HL-60 (cell line): ENCODE results near the gene HORMAD2.
"Not testable (repeated sequence)": the region's sequence is repeated elsewhere in the genome, so short reads cannot be mapped to it uniquely, and the experiment has no call there.

Experiments used
- GABPA ChIP-seq: IDR thresholded peaks from 2 replicates; pipeline ENCODE4 v1.6.1; 2012; ENCODE audit warnings: low read depth
- POLR2AphosphoS5 ChIP-seq: IDR thresholded peaks from 2 replicates; pipeline ENCODE4 v1.6.1; 2012; ENCODE audit warnings: low read depth
- TF ChIP-seq, protein P1 (sequence below): IDR thresholded peaks from one replicate; pipeline ENCODE4 v1.5.1; 2011; ENCODE audit warnings: low read length, control low read depth, inconsistent platforms; ENCODE audit not compliant: insufficient read depth

DNA sequence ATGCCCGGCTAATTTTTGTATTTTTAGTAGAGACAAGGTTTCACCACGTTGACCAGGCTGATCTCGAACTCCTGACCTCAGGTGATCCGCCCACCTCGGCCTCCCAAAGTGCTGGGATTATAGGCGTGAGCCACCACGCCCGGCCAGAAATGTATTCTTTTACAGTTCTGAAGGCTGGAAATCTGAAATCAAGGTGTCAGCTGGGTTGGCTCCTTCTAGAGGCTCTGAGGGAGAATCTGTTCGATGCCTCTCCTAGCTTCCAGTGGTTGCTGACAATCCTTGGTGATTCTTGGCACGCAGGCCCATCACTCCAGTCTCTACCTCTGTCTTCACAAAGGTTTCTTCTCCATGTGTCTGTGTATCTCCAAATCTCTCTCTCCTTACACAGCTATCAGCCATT, 120.6 kb downstream of the HORMAD2 start:
- TF ChIP-seq, protein P1, sequence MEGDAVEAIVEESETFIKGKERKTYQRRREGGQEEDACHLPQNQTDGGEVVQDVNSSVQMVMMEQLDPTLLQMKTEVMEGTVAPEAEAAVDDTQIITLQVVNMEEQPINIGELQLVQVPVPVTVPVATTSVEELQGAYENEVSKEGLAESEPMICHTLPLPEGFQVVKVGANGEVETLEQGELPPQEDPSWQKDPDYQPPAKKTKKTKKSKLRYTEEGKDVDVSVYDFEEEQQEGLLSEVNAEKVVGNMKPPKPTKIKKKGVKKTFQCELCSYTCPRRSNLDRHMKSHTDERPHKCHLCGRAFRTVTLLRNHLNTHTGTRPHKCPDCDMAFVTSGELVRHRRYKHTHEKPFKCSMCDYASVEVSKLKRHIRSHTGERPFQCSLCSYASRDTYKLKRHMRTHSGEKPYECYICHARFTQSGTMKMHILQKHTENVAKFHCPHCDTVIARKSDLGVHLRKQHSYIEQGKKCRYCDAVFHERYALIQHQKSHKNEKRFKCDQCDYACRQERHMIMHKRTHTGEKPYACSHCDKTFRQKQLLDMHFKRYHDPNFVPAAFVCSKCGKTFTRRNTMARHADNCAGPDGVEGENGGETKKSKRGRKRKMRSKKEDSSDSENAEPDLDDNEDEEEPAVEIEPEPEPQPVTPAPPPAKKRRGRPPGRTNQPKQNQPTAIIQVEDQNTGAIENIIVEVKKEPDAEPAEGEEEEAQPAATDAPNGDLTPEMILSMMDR, result not testable (repeated sequence)
- TF ChIP-seq GABPA, POLR2AphosphoS5: not testable (repeated sequence)
